ENCODE data around the gene SLC1A3. TPM values are rescaled to one million over a fixed set of nuclear protein-coding genes. Genes with fewer than 3 reads are reported as not detected.

The SLC1A3 gene
- total and polyA plus RNA-seq, 10 of the 15 experiments (the other 5 are each of a cell fraction or from before 2014, with no cell fraction given): 0.23 to 4.4 (median 3.3) TPM

DNA sequence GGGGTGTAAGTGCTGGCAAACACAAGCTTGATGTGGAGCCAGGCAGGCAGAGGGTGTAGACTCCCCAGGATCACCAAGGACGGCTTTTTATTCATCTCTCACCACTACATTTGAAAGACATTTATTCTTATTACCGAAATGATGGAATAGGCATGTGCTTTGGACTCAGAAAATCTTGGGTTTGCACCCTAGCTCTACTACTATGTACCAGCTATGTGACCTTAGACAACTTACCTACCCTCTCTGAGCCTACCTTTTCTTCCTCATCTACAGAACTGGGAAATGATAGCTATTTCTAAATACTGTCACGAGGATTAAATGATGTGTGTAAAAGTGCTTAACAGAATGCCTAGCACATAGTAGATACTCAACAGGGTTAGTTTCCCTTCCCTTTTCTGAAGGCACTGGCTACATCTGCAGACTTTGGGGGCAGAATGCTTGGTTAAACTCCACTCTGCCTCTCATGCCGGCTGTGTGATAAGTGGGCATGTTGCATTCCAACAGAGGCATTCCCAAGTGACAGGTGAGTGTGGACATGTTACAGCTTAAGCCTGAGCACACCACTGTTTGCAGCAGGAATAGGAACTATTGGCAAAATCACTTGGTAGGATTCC is 94.8 kb downstream of the SLC1A3 start (continued):
- no peak for TF ChIP-seq FOXK2 (IDR thresholded peaks at IDR 0.05)
- TF ChIP-seq RCOR1 (conservative IDR thresholded peaks at IDR 0.05; ENCODE audit: low read depth, low read length): no peak
- TF ChIP-seq MTA3 (IDR thresholded peaks at IDR 0.05; ENCODE audit: borderline replicate concordance, low read length): no peak
- TF ChIP-seq, protein P1, sequence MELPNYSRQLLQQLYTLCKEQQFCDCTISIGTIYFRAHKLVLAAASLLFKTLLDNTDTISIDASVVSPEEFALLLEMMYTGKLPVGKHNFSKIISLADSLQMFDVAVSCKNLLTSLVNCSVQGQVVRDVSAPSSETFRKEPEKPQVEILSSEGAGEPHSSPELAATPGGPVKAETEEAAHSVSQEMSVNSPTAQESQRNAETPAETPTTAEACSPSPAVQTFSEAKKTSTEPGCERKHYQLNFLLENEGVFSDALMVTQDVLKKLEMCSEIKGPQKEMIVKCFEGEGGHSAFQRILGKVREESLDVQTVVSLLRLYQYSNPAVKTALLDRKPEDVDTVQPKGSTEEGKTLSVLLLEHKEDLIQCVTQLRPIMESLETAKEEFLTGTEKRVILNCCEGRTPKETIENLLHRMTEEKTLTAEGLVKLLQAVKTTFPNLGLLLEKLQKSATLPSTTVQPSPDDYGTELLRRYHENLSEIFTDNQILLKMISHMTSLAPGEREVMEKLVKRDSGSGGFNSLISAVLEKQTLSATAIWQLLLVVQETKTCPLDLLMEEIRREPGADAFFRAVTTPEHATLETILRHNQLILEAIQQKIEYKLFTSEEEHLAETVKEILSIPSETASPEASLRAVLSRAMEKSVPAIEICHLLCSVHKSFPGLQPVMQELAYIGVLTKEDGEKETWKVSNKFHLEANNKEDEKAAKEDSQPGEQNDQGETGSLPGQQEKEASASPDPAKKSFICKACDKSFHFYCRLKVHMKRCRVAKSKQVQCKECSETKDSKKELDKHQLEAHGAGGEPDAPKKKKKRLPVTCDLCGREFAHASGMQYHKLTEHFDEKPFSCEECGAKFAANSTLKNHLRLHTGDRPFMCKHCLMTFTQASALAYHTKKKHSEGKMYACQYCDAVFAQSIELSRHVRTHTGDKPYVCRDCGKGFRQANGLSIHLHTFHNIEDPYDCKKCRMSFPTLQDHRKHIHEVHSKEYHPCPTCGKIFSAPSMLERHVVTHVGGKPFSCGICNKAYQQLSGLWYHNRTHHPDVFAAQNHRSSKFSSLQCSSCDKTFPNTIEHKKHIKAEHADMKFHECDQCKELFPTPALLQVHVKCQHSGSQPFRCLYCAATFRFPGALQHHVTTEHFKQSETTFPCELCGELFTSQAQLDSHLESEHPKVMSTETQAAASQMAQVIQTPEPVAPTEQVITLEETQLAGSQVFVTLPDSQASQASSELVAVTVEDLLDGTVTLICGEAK (IDR thresholded peaks at IDR 0.05; ENCODE audit: borderline replicate concordance): no peak
- TF ChIP-seq, protein P2, sequence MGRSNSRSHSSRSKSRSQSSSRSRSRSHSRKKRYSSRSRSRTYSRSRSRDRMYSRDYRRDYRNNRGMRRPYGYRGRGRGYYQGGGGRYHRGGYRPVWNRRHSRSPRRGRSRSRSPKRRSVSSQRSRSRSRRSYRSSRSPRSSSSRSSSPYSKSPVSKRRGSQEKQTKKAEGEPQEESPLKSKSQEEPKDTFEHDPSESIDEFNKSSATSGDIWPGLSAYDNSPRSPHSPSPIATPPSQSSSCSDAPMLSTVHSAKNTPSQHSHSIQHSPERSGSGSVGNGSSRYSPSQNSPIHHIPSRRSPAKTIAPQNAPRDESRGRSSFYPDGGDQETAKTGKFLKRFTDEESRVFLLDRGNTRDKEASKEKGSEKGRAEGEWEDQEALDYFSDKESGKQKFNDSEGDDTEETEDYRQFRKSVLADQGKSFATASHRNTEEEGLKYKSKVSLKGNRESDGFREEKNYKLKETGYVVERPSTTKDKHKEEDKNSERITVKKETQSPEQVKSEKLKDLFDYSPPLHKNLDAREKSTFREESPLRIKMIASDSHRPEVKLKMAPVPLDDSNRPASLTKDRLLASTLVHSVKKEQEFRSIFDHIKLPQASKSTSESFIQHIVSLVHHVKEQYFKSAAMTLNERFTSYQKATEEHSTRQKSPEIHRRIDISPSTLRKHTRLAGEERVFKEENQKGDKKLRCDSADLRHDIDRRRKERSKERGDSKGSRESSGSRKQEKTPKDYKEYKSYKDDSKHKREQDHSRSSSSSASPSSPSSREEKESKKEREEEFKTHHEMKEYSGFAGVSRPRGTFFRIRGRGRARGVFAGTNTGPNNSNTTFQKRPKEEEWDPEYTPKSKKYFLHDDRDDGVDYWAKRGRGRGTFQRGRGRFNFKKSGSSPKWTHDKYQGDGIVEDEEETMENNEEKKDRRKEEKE (IDR thresholded peaks at IDR 0.05): no peak
- TF ChIP-seq STAT3 (IDR thresholded peaks at IDR 0.05; ENCODE audit: low read depth, low read length): no peak
- TF ChIP-seq YY1 (IDR thresholded peaks at IDR 0.05; ENCODE audit: low read depth, low read length): no peak
- TF ChIP-seq, protein P3, sequence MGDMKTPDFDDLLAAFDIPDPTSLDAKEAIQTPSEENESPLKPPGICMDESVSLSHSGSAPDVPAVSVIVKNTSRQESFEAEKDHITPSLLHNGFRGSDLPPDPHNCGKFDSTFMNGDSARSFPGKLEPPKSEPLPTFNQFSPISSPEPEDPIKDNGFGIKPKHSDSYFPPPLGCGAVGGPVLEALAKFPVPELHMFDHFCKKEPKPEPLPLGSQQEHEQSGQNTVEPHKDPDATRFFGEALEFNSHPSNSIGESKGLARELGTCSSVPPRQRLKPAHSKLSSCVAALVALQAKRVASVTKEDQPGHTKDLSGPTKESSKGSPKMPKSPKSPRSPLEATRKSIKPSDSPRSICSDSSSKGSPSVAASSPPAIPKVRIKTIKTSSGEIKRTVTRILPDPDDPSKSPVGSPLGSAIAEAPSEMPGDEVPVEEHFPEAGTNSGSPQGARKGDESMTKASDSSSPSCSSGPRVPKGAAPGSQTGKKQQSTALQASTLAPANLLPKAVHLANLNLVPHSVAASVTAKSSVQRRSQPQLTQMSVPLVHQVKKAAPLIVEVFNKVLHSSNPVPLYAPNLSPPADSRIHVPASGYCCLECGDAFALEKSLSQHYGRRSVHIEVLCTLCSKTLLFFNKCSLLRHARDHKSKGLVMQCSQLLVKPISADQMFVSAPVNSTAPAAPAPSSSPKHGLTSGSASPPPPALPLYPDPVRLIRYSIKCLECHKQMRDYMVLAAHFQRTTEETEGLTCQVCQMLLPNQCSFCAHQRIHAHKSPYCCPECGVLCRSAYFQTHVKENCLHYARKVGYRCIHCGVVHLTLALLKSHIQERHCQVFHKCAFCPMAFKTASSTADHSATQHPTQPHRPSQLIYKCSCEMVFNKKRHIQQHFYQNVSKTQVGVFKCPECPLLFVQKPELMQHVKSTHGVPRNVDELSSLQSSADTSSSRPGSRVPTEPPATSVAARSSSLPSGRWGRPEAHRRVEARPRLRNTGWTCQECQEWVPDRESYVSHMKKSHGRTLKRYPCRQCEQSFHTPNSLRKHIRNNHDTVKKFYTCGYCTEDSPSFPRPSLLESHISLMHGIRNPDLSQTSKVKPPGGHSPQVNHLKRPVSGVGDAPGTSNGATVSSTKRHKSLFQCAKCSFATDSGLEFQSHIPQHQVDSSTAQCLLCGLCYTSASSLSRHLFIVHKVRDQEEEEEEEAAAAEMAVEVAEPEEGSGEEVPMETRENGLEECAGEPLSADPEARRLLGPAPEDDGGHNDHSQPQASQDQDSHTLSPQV (IDR thresholded peaks at IDR 0.05): no peak
- peak; percentile 91 for TF ChIP-seq SMARCA5 (IDR thresholded peaks at IDR 0.05)
- TF ChIP-seq, protein P4, sequence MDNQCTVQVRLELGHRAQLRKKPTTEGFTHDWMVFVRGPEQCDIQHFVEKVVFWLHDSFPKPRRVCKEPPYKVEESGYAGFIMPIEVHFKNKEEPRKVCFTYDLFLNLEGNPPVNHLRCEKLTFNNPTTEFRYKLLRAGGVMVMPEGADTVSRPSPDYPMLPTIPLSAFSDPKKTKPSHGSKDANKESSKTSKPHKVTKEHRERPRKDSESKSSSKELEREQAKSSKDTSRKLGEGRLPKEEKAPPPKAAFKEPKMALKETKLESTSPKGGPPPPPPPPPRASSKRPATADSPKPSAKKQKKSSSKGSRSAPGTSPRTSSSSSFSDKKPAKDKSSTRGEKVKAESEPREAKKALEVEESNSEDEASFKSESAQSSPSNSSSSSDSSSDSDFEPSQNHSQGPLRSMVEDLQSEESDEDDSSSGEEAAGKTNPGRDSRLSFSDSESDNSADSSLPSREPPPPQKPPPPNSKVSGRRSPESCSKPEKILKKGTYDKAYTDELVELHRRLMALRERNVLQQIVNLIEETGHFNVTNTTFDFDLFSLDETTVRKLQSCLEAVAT (IDR thresholded peaks at IDR 0.05): 0 out of 2 replicates have a peak, but pooled peaks have one; percentile 36
- TF ChIP-seq, protein P5, sequence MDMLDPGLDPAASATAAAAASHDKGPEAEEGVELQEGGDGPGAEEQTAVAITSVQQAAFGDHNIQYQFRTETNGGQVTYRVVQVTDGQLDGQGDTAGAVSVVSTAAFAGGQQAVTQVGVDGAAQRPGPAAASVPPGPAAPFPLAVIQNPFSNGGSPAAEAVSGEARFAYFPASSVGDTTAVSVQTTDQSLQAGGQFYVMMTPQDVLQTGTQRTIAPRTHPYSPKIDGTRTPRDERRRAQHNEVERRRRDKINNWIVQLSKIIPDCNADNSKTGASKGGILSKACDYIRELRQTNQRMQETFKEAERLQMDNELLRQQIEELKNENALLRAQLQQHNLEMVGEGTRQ (IDR thresholded peaks at IDR 0.05; ENCODE audit: borderline replicate concordance, low read depth, low read length): no peak
- no peak for TF ChIP-seq RAD21 (IDR thresholded peaks at IDR 0.05; ENCODE audit: insufficient read depth, low read depth, low read length)
- no peak for TF ChIP-seq SREBF1 (IDR thresholded peaks at IDR 0.05; ENCODE audit: low read length)
- TF ChIP-seq RBBP5 (conservative IDR thresholded peaks at IDR 0.05): no peak
- TF ChIP-seq FOS (IDR thresholded peaks at IDR 0.05; ENCODE audit: borderline replicate concordance, extremely low read depth, insufficient read length): no peak
- no peak for TF ChIP-seq POLR2AphosphoS5 (IDR thresholded peaks at IDR 0.05; ENCODE audit: low read length)
